ENCODE data around the gene ATG13.

ATG13 gene

DNA sequence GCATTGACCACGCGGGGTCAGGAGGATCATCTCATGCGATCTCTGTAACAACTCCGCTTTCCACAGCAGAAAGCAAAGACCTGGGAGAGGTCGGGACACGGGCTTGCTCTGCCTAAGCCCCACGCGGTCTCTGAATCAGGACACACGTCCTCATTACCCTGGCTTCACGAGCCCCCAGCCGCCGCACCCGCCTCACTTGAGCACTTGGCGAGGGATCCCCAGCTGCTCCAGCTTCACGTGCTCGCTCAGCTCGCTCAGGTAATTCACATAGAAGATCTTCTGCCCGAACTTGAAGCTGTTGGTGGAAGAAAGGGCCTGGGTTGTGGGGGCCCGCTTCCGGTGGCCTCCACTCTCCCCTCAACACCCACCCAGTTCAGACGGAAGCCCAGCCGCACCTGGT, 63.5 kb downstream of the ATG13 start:
- no peak for TF ChIP-seq FOXP2 (optimal IDR thresholded peaks at IDR 0.05; ENCODE audit: borderline replicate concordance, extremely low read depth, extremely low read length, insufficient read depth)
- TF ChIP-seq TAF1 (IDR thresholded peaks at IDR 0.05; ENCODE audit: borderline replicate concordance, insufficient read depth, low read length) = no peak
- TF ChIP-seq SIN3A (IDR thresholded peaks at IDR 0.05; ENCODE audit: borderline replicate concordance, insufficient read depth, low read length) = no peak
- TF ChIP-seq REST (IDR thresholded peaks at IDR 0.05; ENCODE audit: insufficient read depth in 1 of 2, low read depth in 2 of 2, low read length in 2 of 2) = no peak
- no peak for TF ChIP-seq POLR2AphosphoS5 (IDR thresholded peaks at IDR 0.05; ENCODE audit: low read depth, low read length)

DNA sequence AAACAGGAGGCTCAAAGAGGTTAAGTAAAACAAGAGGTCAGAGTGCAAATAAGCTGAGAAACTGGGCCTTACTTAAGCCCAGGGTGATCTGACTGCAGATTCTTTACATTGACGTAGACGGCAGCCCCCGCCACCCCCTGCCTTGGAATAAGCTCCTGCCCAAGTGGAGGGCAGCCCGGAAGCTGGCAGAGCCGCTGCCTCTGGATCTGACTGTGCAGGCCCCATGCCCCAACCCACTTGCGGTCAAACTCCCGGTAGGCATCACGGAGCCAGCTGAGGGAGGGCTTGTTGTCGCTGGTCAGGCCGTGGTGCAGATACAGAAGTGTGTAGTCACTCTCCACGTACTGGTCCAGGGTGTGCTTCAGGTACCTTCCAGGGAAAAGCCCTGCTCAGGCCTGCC, 64.5 kb downstream of the ATG13 start:
- no peak for TF ChIP-seq SIN3A (IDR thresholded peaks at IDR 0.05; ENCODE audit: borderline replicate concordance, insufficient read depth, low read length)
- TF ChIP-seq POLR2AphosphoS5 (IDR thresholded peaks at IDR 0.05; ENCODE audit: low read depth, low read length) = no peak
- TF ChIP-seq FOXP2 (optimal IDR thresholded peaks at IDR 0.05; ENCODE audit: borderline replicate concordance, extremely low read depth, extremely low read length, insufficient read depth) = no peak

GRCh38 chr11:46682773-46683752, 65.7 kb downstream of the ATG13 start:
- TF ChIP-seq SIN3A (IDR thresholded peaks at IDR 0.05; ENCODE audit: borderline replicate concordance, insufficient read depth, low read length) (no peak), TAF1 (IDR thresholded peaks at IDR 0.05; ENCODE audit: borderline replicate concordance, insufficient read depth, low read length) (no peak)

DNA sequence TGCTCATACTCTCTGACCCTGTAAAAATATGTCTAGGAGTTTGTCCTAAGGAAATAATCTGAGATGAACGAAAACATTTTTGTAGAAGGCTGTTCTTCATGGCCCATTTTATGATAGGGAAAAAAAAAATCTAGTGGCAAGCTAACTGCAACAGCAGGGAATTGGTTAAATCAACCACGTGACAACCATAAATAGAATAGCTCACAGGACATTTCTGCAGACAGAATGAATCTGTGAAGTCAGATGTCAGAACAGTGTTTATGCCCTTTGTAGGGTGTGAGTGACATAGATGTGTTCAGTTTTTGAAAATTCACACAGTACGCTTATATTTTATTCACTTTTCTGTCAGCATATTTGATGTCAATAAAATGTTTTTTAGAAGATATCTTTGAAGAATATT, 67.0 kb downstream of the ATG13 start:
- TF ChIP-seq REST (IDR thresholded peaks at IDR 0.05; ENCODE audit: insufficient read depth in 1 of 2, low read depth in 2 of 2, low read length in 2 of 2) (no peak), TAF1 (IDR thresholded peaks at IDR 0.05; ENCODE audit: borderline replicate concordance, insufficient read depth, low read length) (no peak), SIN3A (IDR thresholded peaks at IDR 0.05; ENCODE audit: borderline replicate concordance, insufficient read depth, low read length) (no peak), FOXP2 (optimal IDR thresholded peaks at IDR 0.05; ENCODE audit: borderline replicate concordance, extremely low read depth, extremely low read length, insufficient read depth) (no peak), POLR2AphosphoS5 (IDR thresholded peaks at IDR 0.05; ENCODE audit: low read depth, low read length) (no peak)

GRCh38 chr11:46686886-46687795, 69.8 kb downstream of the ATG13 start:
- TF ChIP-seq TAF1 (IDR thresholded peaks at IDR 0.05; ENCODE audit: borderline replicate concordance, insufficient read depth, low read length) = no peak
- no peak for TF ChIP-seq POLR2AphosphoS5 (IDR thresholded peaks at IDR 0.05; ENCODE audit: low read depth, low read length)
- TF ChIP-seq REST (IDR thresholded peaks at IDR 0.05; ENCODE audit: insufficient read depth in 1 of 2, low read depth in 2 of 2, low read length in 2 of 2) = no peak
- no peak for TF ChIP-seq SIN3A (IDR thresholded peaks at IDR 0.05; ENCODE audit: borderline replicate concordance, insufficient read depth, low read length)
- no peak for TF ChIP-seq FOXP2 (optimal IDR thresholded peaks at IDR 0.05; ENCODE audit: borderline replicate concordance, extremely low read depth, extremely low read length, insufficient read depth)

All from PFSK-1 (cell line).